Measurements from ENCODE around the gene TMEM9.

TMEM9 gene

DNA sequence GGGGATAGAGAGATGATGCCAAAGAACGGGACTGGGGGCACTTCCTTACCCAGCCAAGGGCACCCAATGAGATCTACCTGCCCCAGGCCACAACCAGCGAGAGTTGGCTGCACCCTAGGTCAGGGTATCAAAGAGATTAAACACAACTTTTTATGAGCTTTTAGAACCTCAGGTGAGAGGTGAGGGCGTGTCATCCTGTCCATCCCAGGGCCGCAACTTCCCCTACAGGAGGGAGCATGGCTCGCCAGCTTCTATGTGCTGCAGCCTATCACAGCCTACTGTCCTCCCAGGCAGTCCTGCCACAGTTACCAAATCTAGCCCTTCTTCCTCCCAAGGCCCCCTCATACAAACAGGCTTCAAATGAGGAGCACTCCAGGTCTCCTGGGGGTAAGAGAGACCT lies 12.9 kb downstream of the TMEM9 start:
- TF ChIP-seq, protein P1, sequence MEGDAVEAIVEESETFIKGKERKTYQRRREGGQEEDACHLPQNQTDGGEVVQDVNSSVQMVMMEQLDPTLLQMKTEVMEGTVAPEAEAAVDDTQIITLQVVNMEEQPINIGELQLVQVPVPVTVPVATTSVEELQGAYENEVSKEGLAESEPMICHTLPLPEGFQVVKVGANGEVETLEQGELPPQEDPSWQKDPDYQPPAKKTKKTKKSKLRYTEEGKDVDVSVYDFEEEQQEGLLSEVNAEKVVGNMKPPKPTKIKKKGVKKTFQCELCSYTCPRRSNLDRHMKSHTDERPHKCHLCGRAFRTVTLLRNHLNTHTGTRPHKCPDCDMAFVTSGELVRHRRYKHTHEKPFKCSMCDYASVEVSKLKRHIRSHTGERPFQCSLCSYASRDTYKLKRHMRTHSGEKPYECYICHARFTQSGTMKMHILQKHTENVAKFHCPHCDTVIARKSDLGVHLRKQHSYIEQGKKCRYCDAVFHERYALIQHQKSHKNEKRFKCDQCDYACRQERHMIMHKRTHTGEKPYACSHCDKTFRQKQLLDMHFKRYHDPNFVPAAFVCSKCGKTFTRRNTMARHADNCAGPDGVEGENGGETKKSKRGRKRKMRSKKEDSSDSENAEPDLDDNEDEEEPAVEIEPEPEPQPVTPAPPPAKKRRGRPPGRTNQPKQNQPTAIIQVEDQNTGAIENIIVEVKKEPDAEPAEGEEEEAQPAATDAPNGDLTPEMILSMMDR (IDR thresholded peaks at IDR 0.05; ENCODE audit: extremely low read depth, missing control alignments): no peak
- DNase-seq (ENCODE audit: low spot score): no peak

DNA sequence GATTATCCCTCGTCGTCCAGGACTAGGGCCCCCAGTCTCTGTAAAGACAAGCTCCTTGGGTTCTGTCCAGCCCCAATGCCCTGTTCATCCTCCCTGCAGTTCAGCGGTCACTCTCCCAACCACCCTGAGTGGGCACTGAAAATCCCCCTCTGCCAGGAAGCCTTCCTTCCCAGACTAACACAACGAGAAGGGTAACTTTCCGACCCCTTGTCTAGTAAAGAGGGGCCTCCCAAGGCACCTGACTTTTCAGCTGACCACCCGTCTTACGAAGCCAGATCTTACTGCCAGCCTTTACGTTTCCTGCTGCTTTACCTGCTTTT lies 13.4 kb downstream of the TMEM9 start:
- DNase-seq (ENCODE audit: low spot score): no peak

DNA sequence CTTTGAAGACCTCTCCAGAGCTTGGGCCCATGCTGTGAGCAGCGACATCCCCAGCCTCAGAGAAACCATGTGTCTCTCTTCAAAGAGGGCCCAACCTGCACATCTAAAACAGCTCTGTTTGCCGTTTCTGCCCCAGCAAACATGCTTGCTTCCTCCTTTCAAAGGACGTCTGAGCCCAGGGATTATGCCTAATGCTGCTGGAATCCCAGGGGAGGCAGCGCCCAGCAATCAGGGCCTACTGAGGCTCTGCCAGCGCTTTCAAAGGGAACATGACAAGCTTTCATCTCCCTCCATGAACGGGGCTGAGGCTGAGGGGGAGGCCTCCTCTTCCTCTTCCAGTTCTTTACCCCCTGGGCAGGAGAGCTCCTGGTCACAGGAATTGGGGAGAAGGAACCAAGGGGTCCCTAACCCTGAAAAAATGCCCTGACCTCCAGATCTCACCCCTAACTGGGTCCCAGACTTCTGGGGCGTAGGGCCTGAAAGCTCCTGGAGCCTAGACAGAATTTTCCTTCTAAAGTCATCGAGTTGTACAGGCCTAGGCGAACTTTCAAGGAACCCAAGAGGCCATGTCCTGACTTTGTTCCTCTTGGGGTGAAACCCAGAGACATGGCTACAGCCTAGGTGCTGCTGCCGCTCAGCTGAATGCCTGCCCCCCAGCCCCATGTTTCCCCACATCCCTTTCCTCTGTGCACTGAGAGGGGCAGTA lies 13.9 kb downstream of the TMEM9 start:
- DNase-seq (ENCODE audit: low spot score): no peak

More for the DNA sequence above, 13.4 kb downstream of the TMEM9 start:
- TF ChIP-seq, protein P1 (IDR thresholded peaks at IDR 0.05; ENCODE audit: extremely low read depth, missing control alignments): no peak

DNA sequence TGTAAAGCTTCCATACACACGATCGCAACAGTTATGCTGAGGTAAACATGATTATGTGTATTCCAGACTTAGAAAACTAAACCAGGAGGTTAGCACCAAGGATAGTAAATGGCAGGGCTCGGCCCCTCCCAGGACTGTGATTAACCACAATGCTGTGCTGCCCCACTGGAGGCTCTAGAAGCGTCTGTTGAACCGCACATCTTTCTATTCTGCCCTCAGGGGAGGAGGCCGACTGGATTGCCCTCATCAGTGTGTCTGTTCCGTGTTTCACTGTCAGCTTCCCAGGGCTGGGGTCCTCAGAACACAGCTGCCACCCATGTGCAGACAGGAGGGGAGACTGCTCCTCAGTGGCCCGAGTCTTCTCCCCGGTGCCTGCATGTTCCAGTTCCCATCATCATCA lies 14.5 kb downstream of the TMEM9 start:
- TF ChIP-seq, protein P1 (IDR thresholded peaks at IDR 0.05; ENCODE audit: extremely low read depth, missing control alignments): no peak

More for the DNA sequence above, 13.9 kb downstream of the TMEM9 start:
- TF ChIP-seq, protein P1 (IDR thresholded peaks at IDR 0.05; ENCODE audit: extremely low read depth, missing control alignments): no peak

DNA sequence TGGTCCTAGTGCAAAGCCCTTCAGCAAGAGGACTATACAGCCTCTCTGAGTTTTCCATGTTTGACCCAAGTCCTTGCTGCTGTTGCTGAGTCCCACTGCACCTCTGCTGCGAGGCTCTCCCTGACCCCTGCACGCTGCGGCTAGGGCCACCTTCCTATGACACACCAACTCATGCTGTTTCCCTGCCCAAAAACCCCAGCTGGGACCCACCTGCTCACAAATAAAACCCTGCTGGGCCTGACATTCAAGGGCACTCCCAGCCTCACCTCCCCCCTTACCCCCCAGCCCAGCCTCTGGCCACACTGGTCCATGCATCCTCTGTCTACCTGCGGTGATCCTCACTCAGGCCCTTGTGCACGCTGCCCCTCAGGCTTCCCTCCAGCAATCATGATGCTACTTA lies 15.0 kb downstream of the TMEM9 start:
- no peak for DNase-seq (ENCODE audit: low spot score)
- TF ChIP-seq, protein P1 (IDR thresholded peaks at IDR 0.05; ENCODE audit: extremely low read depth, missing control alignments): no peak

More for the DNA sequence above, 14.5 kb downstream of the TMEM9 start:
- no peak for DNase-seq (ENCODE audit: low spot score)

DNA sequence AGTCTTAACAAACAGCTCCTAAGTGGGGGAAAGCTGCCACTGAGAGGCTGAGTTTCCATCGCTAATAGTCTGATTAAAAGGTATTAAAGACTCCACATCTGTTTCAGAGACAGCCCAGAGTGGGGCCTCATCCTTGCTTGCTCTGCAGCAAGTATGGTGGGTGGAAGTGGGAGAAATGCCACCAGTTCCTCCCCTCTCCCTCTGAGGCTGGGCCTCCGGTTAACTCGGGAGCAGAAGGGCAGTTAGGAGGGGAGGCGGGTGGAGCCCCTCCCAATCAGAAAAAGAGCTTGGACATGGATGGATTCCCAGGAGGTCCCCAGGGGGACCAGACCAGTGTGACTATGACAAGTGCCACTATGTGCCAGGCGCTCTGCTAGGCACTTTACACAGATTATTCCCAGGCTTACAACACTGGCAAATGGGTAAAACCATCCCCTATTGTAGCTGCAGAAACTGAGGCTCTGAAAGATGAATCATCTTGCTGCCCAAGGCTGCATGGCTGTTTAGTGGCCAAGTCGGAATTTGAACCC lies 15.9 kb downstream of the TMEM9 start:
- no peak for DNase-seq (ENCODE audit: low spot score)
- TF ChIP-seq, protein P1 (IDR thresholded peaks at IDR 0.05; ENCODE audit: extremely low read depth, missing control alignments): no peak

DNA sequence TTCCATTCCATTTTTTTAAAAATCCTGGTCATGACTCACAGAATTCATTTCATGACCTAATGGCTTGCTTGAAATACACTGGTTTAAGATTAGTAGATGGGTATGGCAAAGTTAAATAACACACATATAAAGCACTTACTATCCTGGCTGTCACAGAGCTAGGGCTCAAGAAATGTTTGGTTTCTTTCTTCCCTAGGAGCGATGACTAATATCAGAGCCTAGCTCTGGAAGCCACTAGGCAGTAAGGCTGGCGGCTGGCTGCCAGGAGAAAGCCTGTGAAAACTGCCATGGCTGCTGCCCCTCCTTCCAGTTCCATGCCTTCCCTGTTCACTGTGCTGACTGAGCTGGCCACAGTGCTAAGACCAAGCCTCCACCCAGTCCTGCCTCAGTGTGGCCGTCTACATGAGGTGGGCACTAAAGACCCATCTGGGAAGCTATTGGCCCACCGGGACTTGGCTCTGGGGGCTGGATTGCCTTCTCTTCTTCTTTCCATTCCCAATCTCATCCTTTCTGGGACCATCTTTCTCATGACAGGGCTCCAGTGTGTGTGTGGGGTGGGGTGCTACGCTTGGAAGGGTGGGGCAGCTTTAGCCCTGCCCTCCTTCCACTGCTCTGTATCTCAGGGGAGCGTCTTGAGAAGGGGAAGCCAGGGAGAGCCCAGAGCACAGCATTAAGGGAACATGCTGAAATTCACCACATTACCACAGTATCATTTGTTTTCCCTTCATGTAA lies 16.5 kb downstream of the TMEM9 start:
- no peak for DNase-seq (ENCODE audit: low spot score)
- TF ChIP-seq, protein P1 (IDR thresholded peaks at IDR 0.05; ENCODE audit: extremely low read depth, missing control alignments): no peak
